ENCODE measurements around the gene TBX2. TPM values are rescaled to one million over a fixed set of nuclear protein-coding genes. Genes with fewer than 3 reads are reported as not detected.

Gene TBX2
- total and polyA plus RNA-seq, 2 of the 4 experiments (the other 2 are of a cell fraction), result 20.1 to 64.1 TPM

DNA sequence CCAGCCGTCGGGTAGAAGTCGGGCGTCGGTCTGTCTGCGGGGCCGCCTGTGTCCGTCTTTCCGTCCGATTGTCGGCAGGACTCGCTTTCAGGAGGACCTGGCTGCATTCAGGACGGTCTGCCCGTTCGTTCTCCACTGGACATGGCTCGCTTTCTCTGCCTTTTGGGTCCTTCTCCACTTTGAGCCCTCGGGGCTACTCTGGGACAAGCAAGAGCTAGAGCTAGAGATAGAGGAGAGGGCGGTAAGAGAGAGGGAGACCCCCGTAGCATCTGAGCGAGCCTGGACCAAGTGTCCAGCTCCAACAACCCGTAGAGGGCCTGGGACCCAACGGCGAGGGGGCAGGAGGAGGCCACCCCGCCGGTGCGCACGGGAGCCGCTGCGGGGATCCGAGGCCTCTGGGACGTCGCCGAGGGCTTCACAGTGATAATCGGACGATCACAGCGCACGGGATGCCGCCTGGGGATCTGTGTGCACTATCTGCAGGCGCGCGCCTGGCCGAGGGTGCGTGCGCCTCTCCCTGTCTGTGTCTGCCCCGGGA, 57.1 kb downstream of the TBX2 start:
- ATAC-seq (ENCODE audit: low read depth), result no peak
- in situ Hi-C loops (cut with MboI; ENCODE audit: low sequenced_read_pairs) (no loop called here), intact Hi-C loops (cut with micrococcal nuclease) (no loop called here), dilution Hi-C loops (cut with HindIII; ENCODE audit: low sequenced_read_pairs, unreplicated experiment) (no loop called here)
- Histone ChIP-seq H2AK5ac (ENCODE audit: low read depth, low read length) (no peak overlapping the region), H3K9me1 (ENCODE audit: insufficient read depth, low read length) (no peaks in the 10 kb centered on the region), H2AFZ (replicated peaks; ENCODE audit: low read length, poor library complexity) (no peak overlapping the region), H3K9me3 (ENCODE audit: control insufficient read depth, insufficient read depth, low read length) (peaks cover 39% of the 10 kb centered on the region), H3K79me1 (ENCODE audit: low read depth in 1 of 2, low read length in 2 of 2) (no peaks in the 10 kb centered on the region), H3K23ac (ENCODE audit: low read depth, low read length) (no peak overlapping the region), H3K4me2 (ENCODE audit: low read depth, low read length) (no peak overlapping the region), H3K9ac (ENCODE audit: low read depth, low read length) (no peak overlapping the region), H3K27ac (ENCODE audit: insufficient read depth, low read length) (no peak overlapping the region), H3K18ac (ENCODE audit: low read depth, low read length) (no peak overlapping the region), H3K36me3 (ENCODE audit: control insufficient read depth, insufficient read depth, low read length) (no peaks in the 10 kb centered on the region), H4K20me1 (ENCODE audit: insufficient read depth, low read length) (no peaks in the 10 kb centered on the region), H4K91ac (ENCODE audit: insufficient read depth, low read depth, low read length) (no peak overlapping the region), H2BK15ac (ENCODE audit: low read depth, low read length) (no peak overlapping the region), H3K4me1 (ENCODE audit: control insufficient read depth, insufficient read depth, low read length) (peaks cover 4% of the 10 kb centered on the region), H2BK5ac (ENCODE audit: low read depth, low read length, poor library complexity, severe bottlenecking) (no peak overlapping the region), H2BK20ac (ENCODE audit: low read depth, low read length) (no peak overlapping the region), H2AK9ac (replicated peaks; ENCODE audit: low read depth, low read length, poor library complexity) (no peak overlapping the region), H3K14ac (replicated peaks; ENCODE audit: low read depth, low read length) (no peak overlapping the region), H4K5ac (ENCODE audit: low read depth, low read length) (no peak overlapping the region), H3K4me3 (ENCODE audit: insufficient read depth, low read depth, low read length) (no peak overlapping the region), H3K27me3 (ENCODE audit: control insufficient read depth, insufficient read depth, low read length) (peaks cover 95% of the 10 kb centered on the region), H3K4ac (ENCODE audit: low read depth, low read length) (no peak overlapping the region), H3K56ac (ENCODE audit: extremely low read depth, insufficient read depth, low read length) (no peak overlapping the region), H2BK120ac (ENCODE audit: low read depth, low read length) (no peak overlapping the region), H4K8ac (ENCODE audit: low read depth in 2 of 2, low read length in 2 of 2) (no peak overlapping the region)
- POLR2A ChIA-PET (ENCODE audit: unreplicated experiment), result no interaction called here
- CTCF ChIA-PET, result no interaction called here
- no TSS peak for BruUV-seq (replicated peaks)
- TF ChIP-seq CHD1 (IDR thresholded peaks at IDR 0.05; ENCODE audit: low read depth, low read length), result no peak
- TF ChIP-seq, protein P1, sequence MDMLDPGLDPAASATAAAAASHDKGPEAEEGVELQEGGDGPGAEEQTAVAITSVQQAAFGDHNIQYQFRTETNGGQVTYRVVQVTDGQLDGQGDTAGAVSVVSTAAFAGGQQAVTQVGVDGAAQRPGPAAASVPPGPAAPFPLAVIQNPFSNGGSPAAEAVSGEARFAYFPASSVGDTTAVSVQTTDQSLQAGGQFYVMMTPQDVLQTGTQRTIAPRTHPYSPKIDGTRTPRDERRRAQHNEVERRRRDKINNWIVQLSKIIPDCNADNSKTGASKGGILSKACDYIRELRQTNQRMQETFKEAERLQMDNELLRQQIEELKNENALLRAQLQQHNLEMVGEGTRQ (IDR thresholded peaks at IDR 0.05; ENCODE audit: low read depth, low read length), result no peak
- TF ChIP-seq, protein P2, sequence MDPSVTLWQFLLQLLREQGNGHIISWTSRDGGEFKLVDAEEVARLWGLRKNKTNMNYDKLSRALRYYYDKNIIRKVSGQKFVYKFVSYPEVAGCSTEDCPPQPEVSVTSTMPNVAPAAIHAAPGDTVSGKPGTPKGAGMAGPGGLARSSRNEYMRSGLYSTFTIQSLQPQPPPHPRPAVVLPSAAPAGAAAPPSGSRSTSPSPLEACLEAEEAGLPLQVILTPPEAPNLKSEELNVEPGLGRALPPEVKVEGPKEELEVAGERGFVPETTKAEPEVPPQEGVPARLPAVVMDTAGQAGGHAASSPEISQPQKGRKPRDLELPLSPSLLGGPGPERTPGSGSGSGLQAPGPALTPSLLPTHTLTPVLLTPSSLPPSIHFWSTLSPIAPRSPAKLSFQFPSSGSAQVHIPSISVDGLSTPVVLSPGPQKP (IDR thresholded peaks at IDR 0.05; ENCODE audit: borderline replicate concordance, low read depth, low read length), result no peak
- no peak for TF ChIP-seq BHLHE40 (IDR thresholded peaks at IDR 0.05; ENCODE audit: low read depth, low read length)
- TF ChIP-seq RCOR1 (IDR thresholded peaks at IDR 0.05; ENCODE audit: insufficient replicate concordance, low read length), result no peak
- no peak for TF ChIP-seq RAD21 (IDR thresholded peaks at IDR 0.05; ENCODE audit: low read length)
- no peak for TF ChIP-seq SMC3 (IDR thresholded peaks at IDR 0.05; ENCODE audit: low read depth, low read length)
- no peak for TF ChIP-seq MAZ (IDR thresholded peaks at IDR 0.05; ENCODE audit: borderline replicate concordance, low read depth, low read length)
- no peak for TF ChIP-seq MAFK (IDR thresholded peaks at IDR 0.05; ENCODE audit: low read depth, low read length)
- no peak for TF ChIP-seq RFX5 (IDR thresholded peaks at IDR 0.05; ENCODE audit: low read depth, low read length)
- TF ChIP-seq, protein P3, sequence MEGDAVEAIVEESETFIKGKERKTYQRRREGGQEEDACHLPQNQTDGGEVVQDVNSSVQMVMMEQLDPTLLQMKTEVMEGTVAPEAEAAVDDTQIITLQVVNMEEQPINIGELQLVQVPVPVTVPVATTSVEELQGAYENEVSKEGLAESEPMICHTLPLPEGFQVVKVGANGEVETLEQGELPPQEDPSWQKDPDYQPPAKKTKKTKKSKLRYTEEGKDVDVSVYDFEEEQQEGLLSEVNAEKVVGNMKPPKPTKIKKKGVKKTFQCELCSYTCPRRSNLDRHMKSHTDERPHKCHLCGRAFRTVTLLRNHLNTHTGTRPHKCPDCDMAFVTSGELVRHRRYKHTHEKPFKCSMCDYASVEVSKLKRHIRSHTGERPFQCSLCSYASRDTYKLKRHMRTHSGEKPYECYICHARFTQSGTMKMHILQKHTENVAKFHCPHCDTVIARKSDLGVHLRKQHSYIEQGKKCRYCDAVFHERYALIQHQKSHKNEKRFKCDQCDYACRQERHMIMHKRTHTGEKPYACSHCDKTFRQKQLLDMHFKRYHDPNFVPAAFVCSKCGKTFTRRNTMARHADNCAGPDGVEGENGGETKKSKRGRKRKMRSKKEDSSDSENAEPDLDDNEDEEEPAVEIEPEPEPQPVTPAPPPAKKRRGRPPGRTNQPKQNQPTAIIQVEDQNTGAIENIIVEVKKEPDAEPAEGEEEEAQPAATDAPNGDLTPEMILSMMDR (conservative IDR thresholded peaks at IDR 0.05; ENCODE audit: low read depth, low read length), result no peak
- no peak for TF ChIP-seq MXI1 (IDR thresholded peaks at IDR 0.05; ENCODE audit: borderline replicate concordance, low read depth, low read length)
- TF ChIP-seq POLR2A (IDR thresholded peaks at IDR 0.05; ENCODE audit: low read depth, low read length), result no peak
- no peak for TF ChIP-seq CEBPB (IDR thresholded peaks at IDR 0.05; ENCODE audit: low read depth, low read length)
- TF ChIP-seq FOS (IDR thresholded peaks at IDR 0.05; ENCODE audit: low read depth, low read length), result no peak
- no peak for TF ChIP-seq NFE2L2 (IDR thresholded peaks at IDR 0.05; ENCODE audit: low read depth, low read length)
- 42% methylated on average over 39 of the region's 45 CpGs; no CpG with 5 or more reads in 1 of the 2 experiments for WGBS, 2 experiments (ENCODE audit: extremely low coverage in 2 of 2, insufficient read length in 1 of 2)
- no peak for DNase-seq
